GM21717 (cell line): Measurements from ENCODE around the gene HIPK3.
"Not testable (repeated sequence)": the region's sequence is repeated elsewhere in the genome, so short reads cannot be mapped to it uniquely, and the experiment has no call there.

Source experiments
- ATAC-seq: cut with Tn5 transposase; IDR thresholded peaks from one replicate; pipeline ENCODE4 v1.9.1; 2021; ENCODE audit warnings: mild to moderate bottlenecking, moderate library complexity; ENCODE audit not compliant: unreplicated experiment

Gene HIPK3

GRCh38 chr11:33258631-33259205 lies 1.5 kb downstream of the HIPK3 start:
- ATAC-seq, result peak; percentile 10

- no peak for ATAC-seq
Measured at GRCh38 chr11:33259869-33260268, 2.7 kb downstream of the HIPK3 start.

GRCh38 chr11:33261350-33261749 lies 4.2 kb downstream of the HIPK3 start:
- ATAC-seq, result not testable (repeated sequence)

GRCh38 chr11:33262011-33262645 lies 4.9 kb downstream of the HIPK3 start:
- ATAC-seq, result no peak

- ATAC-seq, result no peak
Measured at GRCh38 chr11:33263549-33263948, 6.4 kb downstream of the HIPK3 start.

- no peak for ATAC-seq
Measured at GRCh38 chr11:33264926-33265325, 7.7 kb downstream of the HIPK3 start.

- no peak for ATAC-seq
Measured at GRCh38 chr11:33266393-33267215, 9.4 kb downstream of the HIPK3 start.

GRCh38 chr11:33268945-33269540 lies 11.9 kb downstream of the HIPK3 start:
- ATAC-seq, result no peak

GRCh38 chr11:33269822-33270221 lies 12.6 kb downstream of the HIPK3 start:
- ATAC-seq, result no peak

GRCh38 chr11:33271059-33271458 lies 13.9 kb downstream of the HIPK3 start:
- ATAC-seq, result no peak

- ATAC-seq, result no peak
Measured at GRCh38 chr11:33272338-33273107, 15.3 kb downstream of the HIPK3 start.

- no peak for ATAC-seq
Measured at GRCh38 chr11:33273656-33274055, 16.5 kb downstream of the HIPK3 start.

GRCh38 chr11:33280411-33280810 lies 23.2 kb downstream of the HIPK3 start:
- no peak for ATAC-seq

- no peak for ATAC-seq
Measured at GRCh38 chr11:33281758-33282157, 24.6 kb downstream of the HIPK3 start.

- no peak for ATAC-seq
Measured at GRCh38 chr11:33284818-33285217, 27.6 kb downstream of the HIPK3 start.

- ATAC-seq, result no peak
Measured at GRCh38 chr11:33290319-33290718, 33.1 kb downstream of the HIPK3 start.

GRCh38 chr11:33291004-33291777 lies 34.0 kb downstream of the HIPK3 start:
- peak; percentile 90 for ATAC-seq

- ATAC-seq, result no peak
Measured at GRCh38 chr11:33292311-33292710, 35.1 kb downstream of the HIPK3 start.

- ATAC-seq, result no peak
Measured at GRCh38 chr11:33294224-33294623, 37.0 kb downstream of the HIPK3 start.

- ATAC-seq, result no peak
Measured at GRCh38 chr11:33294797-33295196, 37.6 kb downstream of the HIPK3 start.
